H1 (cell line): ENCODE data around the gene FRS2. TPM values are rescaled to one million over a fixed set of nuclear protein-coding genes. Genes with fewer than 3 reads are reported as not detected.

Experiments used
- CTCF ChIA-PET: fragments of 300-600 bp; sonication (Branson Sonifier 250); formaldehyde crosslinking; loops from one replicate; lab custom pipeline; 2021; ENCODE audit not compliant: partially characterized antibody; lab: Charles Lee
- POLR2A ChIA-PET: fragments of 300-600 bp; sonication (Branson Sonifier 250); formaldehyde crosslinking; loops from one replicate; lab custom pipeline; 2021; ENCODE audit warnings: inconsistent platforms; ENCODE audit not compliant: partially characterized antibody; lab: Charles Lee
- DNase-seq, 2 experiments: peaks; one replicate each; pipeline versions ENCODE4 v3.0.0 to v3.0.0-alpha.2; 2010 to 2022; ENCODE audit warnings: low spot score in 2 of 2, low read depth in 1 of 2, mixed read lengths in 1 of 2
- FAIRE-seq: peaks from 2 replicates; lab custom pipeline; 2011; peaks lifted over from hg19 to GRCh38; lab: Jason Lieb, UNC
- H2AFZ ChIP-seq: 2 replicates; pipeline ENCODE4 v1.8.1; 2012; ENCODE audit warnings: low read length, inconsistent platforms
- H2AK5ac ChIP-seq: 2 replicates; pipeline ENCODE4 v1.6.1; 2013; ENCODE audit warnings: low read depth, low read length
- H2BK120ac ChIP-seq: replicated peaks from 2 replicates; pipeline ENCODE3; 2013; ENCODE audit warnings: low read depth, low read length, inconsistent platforms
- H2BK12ac ChIP-seq: 2 replicates; pipeline ENCODE4 v1.6.1; 2013; ENCODE audit warnings: low read depth, low read length
- H2BK15ac ChIP-seq: 2 replicates; pipeline ENCODE4 v1.6.1; 2013; ENCODE audit warnings: low read length
- H2BK20ac ChIP-seq: 2 replicates; pipeline ENCODE4 v1.6.1; 2013; ENCODE audit warnings: low read length
- H2BK5ac ChIP-seq: 2 replicates; pipeline ENCODE4 v1.6.1; 2013; ENCODE audit warnings: low read depth, low read length
- H3K14ac ChIP-seq: 2 replicates; pipeline ENCODE4 v1.6.1; 2013; ENCODE audit warnings: inconsistent platforms; ENCODE audit not compliant: insufficient read length
- H3K18ac ChIP-seq: 2 replicates; pipeline ENCODE4 v1.6.1; 2013; ENCODE audit warnings: low read length; ENCODE audit errors: extremely low read depth
- H3K23ac ChIP-seq: 2 replicates; pipeline ENCODE4 v1.6.1; 2013; ENCODE audit warnings: inconsistent platforms; ENCODE audit not compliant: insufficient read length
- H3K23me2 ChIP-seq: 2 replicates; pipeline ENCODE4 v1.6.1; 2013; ENCODE audit warnings: low read depth, low read length
- H3K27ac ChIP-seq: 2 replicates; pipeline ENCODE4 v1.6.1; 2011; ENCODE audit warnings: low read depth, low read length, inconsistent platforms
- H3K27me3 ChIP-seq, 4 experiments: replicated peaks in 1 of 4; 1 replicate in 1 of 4; 2 replicates in 3 of 4; pipeline versions ENCODE4 v1.6.1 to v1.8.1; 2011 to 2013; ENCODE audit warnings: low read length in 3 of 4, mild to moderate bottlenecking in 3 of 4, inconsistent platforms in 2 of 4, mixed read lengths in 2 of 4, moderate library complexity in 1 of 4; ENCODE audit not compliant: control insufficient read depth in 3 of 4, insufficient read depth in 3 of 4; ENCODE audit errors: extremely low read depth in 1 of 4
- H3K36me3 ChIP-seq, 4 experiments: 2 replicates each; pipeline versions ENCODE4 v1.6.1 to v1.8.1; 2011 to 2013; ENCODE audit warnings: mild to moderate bottlenecking in 4 of 4, low read length in 3 of 4, moderate library complexity in 2 of 4, control low read depth in 1 of 4, inconsistent platforms in 1 of 4; ENCODE audit not compliant: insufficient read depth in 4 of 4, control insufficient read depth in 2 of 4
- H3K4ac ChIP-seq: replicated peaks from 2 replicates; pipeline ENCODE3; 2013; ENCODE audit warnings: low read length, low read depth, mixed read lengths, inconsistent platforms; ENCODE audit not compliant: insufficient read length
- H3K4me1 ChIP-seq, 4 experiments: replicated peaks in 1 of 4; 1 replicate in 1 of 4; 2 replicates in 3 of 4; pipeline versions ENCODE4 v1.6.1 to v1.8.1; 2011 to 2013; ENCODE audit warnings: low read length in 3 of 4, inconsistent platforms in 2 of 4, mixed read lengths in 1 of 4; ENCODE audit not compliant: insufficient read depth in 4 of 4, control insufficient read depth in 3 of 4
- H3K4me2 ChIP-seq, 2 experiments: 2 replicates each; pipeline versions ENCODE4 v1.6.1 to v1.8.1; 2011 to 2013; ENCODE audit warnings: low read depth in 2 of 2, low read length in 2 of 2, control low read depth in 1 of 2, inconsistent platforms in 1 of 2, mild to moderate bottlenecking in 1 of 2; ENCODE audit not compliant: insufficient read depth in 1 of 2
- H3K4me3 ChIP-seq, 4 experiments: fragments of 200-600, 300-600 bp in 1 of 4; sonication (generic), shearing (Covaris generic), sonication (Bioruptor Twin) in 1 of 4; 2 replicates each; pipeline versions ENCODE4 v1.5.1 to v1.8.1; 2011 to 2016; ENCODE audit warnings: low read length in 4 of 4, low read depth in 3 of 4, control low read depth in 2 of 4, inconsistent platforms in 2 of 4, mild to moderate bottlenecking in 2 of 4, mixed read lengths in 1 of 4, moderate library complexity in 1 of 4; ENCODE audit not compliant: insufficient read depth in 2 of 4; ENCODE audit errors: extremely low read depth in 1 of 4
- H3K56ac ChIP-seq: replicated peaks from 2 replicates; pipeline ENCODE3; 2013; ENCODE audit warnings: low read depth, mild to moderate bottlenecking, mixed read lengths, low read length, inconsistent platforms; ENCODE audit not compliant: insufficient read length
- H3K79me1 ChIP-seq: 2 replicates; pipeline ENCODE4 v1.6.1; 2013; ENCODE audit warnings: low read depth, low read length, control low read depth
- H3K79me2 ChIP-seq, 2 experiments: 2 replicates each; pipeline versions ENCODE4 v1.6.1 to v1.8.1; 2012 to 2013; ENCODE audit warnings: low read length in 2 of 2, mild to moderate bottlenecking in 2 of 2, inconsistent platforms in 1 of 2; ENCODE audit not compliant: insufficient read depth in 2 of 2, control insufficient read depth in 1 of 2
- H3K9ac ChIP-seq, 4 experiments: replicated peaks in 1 of 4; 1 replicate in 1 of 4; 2 replicates in 3 of 4; pipeline versions ENCODE4 v1.6.1 to v1.8.1; 2011 to 2013; ENCODE audit warnings: low read depth in 3 of 4, low read length in 3 of 4, control low read depth in 2 of 4, mild to moderate bottlenecking in 2 of 4, moderate library complexity in 2 of 4, inconsistent platforms in 1 of 4; ENCODE audit errors: extremely low read depth in 1 of 4
- H3K9me3 ChIP-seq, 2 experiments: 2 replicates each; pipeline versions ENCODE4 v1.6.1 to v1.8.1; 2012 to 2013; ENCODE audit warnings: mild to moderate bottlenecking in 2 of 2, moderate library complexity in 2 of 2, control low read depth in 1 of 2, inconsistent platforms in 1 of 2, low read depth in 1 of 2, low read length in 1 of 2, mixed read lengths in 1 of 2; ENCODE audit not compliant: insufficient read depth in 2 of 2
- H4K20me1 ChIP-seq, 2 experiments: replicated peaks in 1 of 2; 2 replicates each; pipeline versions ENCODE3 to v1.8.1; 2011 to 2013; ENCODE audit warnings: inconsistent platforms in 2 of 2, low read length in 2 of 2, mild to moderate bottlenecking in 1 of 2; ENCODE audit not compliant: insufficient read depth in 2 of 2, control insufficient read depth in 1 of 2
- H4K5ac ChIP-seq: 2 replicates; pipeline ENCODE4 v1.6.1; 2013; ENCODE audit warnings: low read length, low read depth, mixed read lengths, inconsistent platforms; ENCODE audit not compliant: insufficient read length
- H4K8ac ChIP-seq: 2 replicates; pipeline ENCODE4 v1.8.0; 2013; ENCODE audit warnings: mild to moderate bottlenecking, moderate library complexity, low read length, inconsistent platforms; ENCODE audit not compliant: insufficient read depth; ENCODE audit errors: extremely low read depth
- H4K91ac ChIP-seq: replicated peaks from 2 replicates; pipeline ENCODE3; 2013; ENCODE audit warnings: low read length, mixed read lengths, inconsistent platforms; ENCODE audit not compliant: insufficient read length
- ASH2L ChIP-seq: fragments of 200-600, 300-600 bp; sonication (generic); IDR thresholded peaks from one replicate; pipeline ENCODE4 v1.7.1; 2017; ENCODE audit warnings: low read length
- KDM4A ChIP-seq: IDR thresholded peaks from one replicate; pipeline ENCODE4 v1.7.1; 2012; ENCODE audit warnings: low read depth, mild to moderate bottlenecking, moderate library complexity, low read length, inconsistent platforms; ENCODE audit not compliant: severe bottlenecking
- NRF1 ChIP-seq: IDR thresholded peaks from 2 replicates; pipeline ENCODE4 v1.6.1; 2011; ENCODE audit warnings: mild to moderate bottlenecking, low read depth, low read length, improper control_type of control experiment
- POLR2AphosphoS5 ChIP-seq: IDR thresholded peaks from 2 replicates; pipeline ENCODE4 v1.6.1; 2011; ENCODE audit warnings: low read depth, low read length
- TEAD4 ChIP-seq: IDR thresholded peaks from 2 replicates; pipeline ENCODE4 v1.6.1; 2012; ENCODE audit warnings: low read depth, low read length, inconsistent platforms, mixed read lengths
- YY1 ChIP-seq: IDR thresholded peaks from 2 replicates; pipeline ENCODE4 v1.6.1; 2011; ENCODE audit warnings: low read depth, mild to moderate bottlenecking, low read length
- WGBS, 2 experiments: shearing (Covaris generic) in 1 of 2; methylation state at CpG; one replicate each; pipeline versions ENCODE4 v1.1.6 to v1.1.7; 2013 to 2015; ENCODE audit warnings: low lambda C conversion rate in 2 of 2, mixed read lengths in 2 of 2, inconsistent platforms in 1 of 2, low coverage in 1 of 2, missing lambda C conversion rate in 1 of 2; ENCODE audit not compliant: insufficient replicate concordance in 2 of 2, insufficient coverage in 1 of 2, insufficient read length in 1 of 2; ENCODE audit errors: extremely low coverage in 1 of 2, missing lambda C conversion rate in 1 of 2; 5-methylcytosine and 5-hydroxymethylcytosine counted together
- polyA plus RNA-seq, 7 experiments: library from polyadenylated mRNA; depleted of rRNA in 3 of 7; stranded (reverse) in 5 of 7; unstranded in 2 of 7; fragments of >200 nt in 5 of 7; fragments of 200-250 nt in 2 of 7; gene quantifications; 1 replicate in 5 of 7; 2 replicates in 1 of 7; 4 replicates in 1 of 7; pipeline versions ENCODE4 v1.2.1 to v1.2.3, GENCODE V29; 2011 to 2013; ENCODE audit warnings: missing spikeins in 2 of 7, mixed read lengths in 2 of 7
- total RNA-seq: library from RNA; stranded (reverse); fragmentation: NEBNext Ultra II Directional; extraction: Animal tissue kit (Norgen Biotek cat#: 25700); gene quantifications from 2 replicates; pipeline ENCODE4 v1.2.1, GENCODE V29; 2021

Gene FRS2
- total and polyA plus RNA-seq, 2 of the 8 experiments (the other 6 are each of a cell fraction or from before 2014, with no cell fraction given) = 10.3 to 35.8 TPM

DNA sequence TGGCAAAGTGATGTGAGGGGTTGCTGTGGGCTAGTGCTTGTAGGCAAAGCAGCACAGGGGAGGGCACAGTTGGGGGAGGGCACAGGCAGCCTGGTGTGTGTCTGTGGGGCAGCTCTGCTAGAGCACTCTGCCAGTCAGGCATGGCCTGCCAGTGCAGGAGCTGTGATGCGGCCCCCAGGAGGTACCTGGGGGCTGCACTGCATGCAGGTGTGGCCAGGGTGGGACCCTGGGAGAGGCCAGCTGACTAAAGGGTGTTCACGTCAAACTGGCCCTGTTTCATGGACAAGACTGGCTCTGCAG is 54.1 kb downstream of the FRS2 start:
- no peak overlapping the region for H3K4me2 ChIP-seq
- peak overlapping the region; percentile 43; the same call in 1 of the 2 replicates for H4K8ac ChIP-seq
- H4K5ac ChIP-seq = no peak overlapping the region
- no peak overlapping the region for H3K23ac ChIP-seq
- H4K91ac ChIP-seq = no peak overlapping the region
- no peak overlapping the region for H3K14ac ChIP-seq
- peaks cover 0 to 93% of the 10 kb centered on the region in 2 experiments for H3K79me2 ChIP-seq
- ChIA-PET POLR2A (no interaction called here), CTCF (interaction anchor here (0.6 kb wide), 1 partner anchor 640 kb away, joined by 4 read pairs; no protein-coding TSS in a partner anchor)
- H3K23me2 ChIP-seq = no peaks in the 10 kb centered on the region
- no peak overlapping the region for H2BK20ac ChIP-seq
- DNase-seq = no peak
- no peak overlapping the region for H2BK12ac ChIP-seq
- H2AK5ac ChIP-seq = no peak overlapping the region
- H3K79me1 ChIP-seq = peaks cover 6% of the 10 kb centered on the region
- H4K20me1 ChIP-seq = peaks cover 5 to 8% of the 10 kb centered on the region in 2 experiments
- no peak overlapping the region for H3K56ac ChIP-seq
- H2BK15ac ChIP-seq = no peak overlapping the region
- H2BK120ac ChIP-seq = no peak overlapping the region
- no peak for FAIRE-seq
- TF ChIP-seq KDM4A (no peak), NRF1 (no peak), YY1 (no peak), POLR2AphosphoS5 (no peak), TEAD4 (no peak), ASH2L (no peak)
- no peak overlapping the region for H2BK5ac ChIP-seq
- H3K27ac ChIP-seq = no peak overlapping the region
- 85% methylated on average over 2 of the region's 2 CpGs; no CpG with 5 or more reads in 1 of the 2 experiments for WGBS, 2 experiments
- H3K9me3 ChIP-seq = no peaks in the 10 kb centered on the region
- H3K27me3 ChIP-seq = no peaks in the 10 kb centered on the region
- no peak overlapping the region for H3K4ac ChIP-seq
- no peaks in the 10 kb centered on the region for H3K4me1 ChIP-seq
- H2AFZ ChIP-seq = no peak overlapping the region
- no peaks in the 10 kb centered on the region for H3K36me3 ChIP-seq
- H3K4me3 ChIP-seq = no peak overlapping the region
- H3K18ac ChIP-seq = no peak overlapping the region
- no peak overlapping the region for H3K9ac ChIP-seq
